ENCODE data around the gene NOTCH2.
A peak's percentile ranks its signal among the peaks of the same experiment; 100 is the strongest.

The NOTCH2 gene

GRCh38 chr1:119902775-119903442, 166.6 kb downstream of the NOTCH2 start:
- DNase-seq = no peak

GRCh38 chr1:119898981-119899720, 170.3 kb downstream of the NOTCH2 start:
- no peak for DNase-seq

- DNase-seq = no peak
These were observed 170.9 kb downstream of the NOTCH2 start for GRCh38 chr1:119898530-119898929.

GRCh38 chr1:119896303-119896702, 173.2 kb downstream of the NOTCH2 start, which contains the start of gene ADAM30:
TSS of gene ADAM30 (minus strand) at chr1:119896515. CDS start at chr1:119896336, 179 bp downstream.
- DNase-seq = no peak

GRCh38 chr1:119895102-119895501, 174.4 kb downstream of the NOTCH2 start:
- no peak for DNase-seq

- no peak for DNase-seq
These were observed 175.4 kb downstream of the NOTCH2 start for GRCh38 chr1:119893827-119894700.

- DNase-seq = no peak
These were observed 176.1 kb downstream of the NOTCH2 start for GRCh38 chr1:119893238-119893791.

GRCh38 chr1:119891386-119891785, 178.1 kb downstream of the NOTCH2 start:
- DNase-seq = no peak

GRCh38 chr1:119888476-119888875, 181.0 kb downstream of the NOTCH2 start:
- no peak for DNase-seq

- no peak for DNase-seq
These were observed 182.0 kb downstream of the NOTCH2 start for GRCh38 chr1:119887427-119887826.

- peak; percentile 23 for DNase-seq
These were observed 183.3 kb downstream of the NOTCH2 start for GRCh38 chr1:119885903-119886783.

GRCh38 chr1:119884711-119885110, 184.8 kb downstream of the NOTCH2 start:
- DNase-seq = no peak

GRCh38 chr1:119883826-119884225, 185.6 kb downstream of the NOTCH2 start:
- DNase-seq = no peak

GRCh38 chr1:119882132-119883049, 187.1 kb downstream of the NOTCH2 start:
- no peak for DNase-seq

- DNase-seq = no peak
These were observed 189.7 kb downstream of the NOTCH2 start for GRCh38 chr1:119879510-119880434.

- DNase-seq = no peak
These were observed 191.3 kb downstream of the NOTCH2 start for GRCh38 chr1:119878171-119878570.

GRCh38 chr1:119874186-119874585, 195.3 kb downstream of the NOTCH2 start:
- no peak for DNase-seq

- DNase-seq = no peak
These were observed 196.1 kb downstream of the NOTCH2 start for GRCh38 chr1:119873135-119874015.

- no peak for DNase-seq
These were observed 197.6 kb downstream of the NOTCH2 start for GRCh38 chr1:119871881-119872280.
